H9 (cell line): ENCODE results near the gene POMGNT1. TPM values are rescaled to one million over a fixed set of nuclear protein-coding genes. Genes with fewer than 3 reads are reported as not detected.

Experiments
- DNase-seq: peaks from one replicate; pipeline ENCODE4 v3.0.0-alpha.2; 2017
- H2AFZ ChIP-seq: one replicate; pipeline ENCODE4 v1.6.1; 2013; ENCODE audit warnings: mild to moderate bottlenecking, low read length, control low read depth, moderate library complexity
- H2AK5ac ChIP-seq: 2 replicates; pipeline ENCODE4 v1.6.1; 2013; ENCODE audit warnings: low read length, control low read depth, mixed read lengths; ENCODE audit not compliant: insufficient read length
- H2BK120ac ChIP-seq: one replicate; pipeline ENCODE4 v1.6.1; 2013; ENCODE audit warnings: low read depth, mild to moderate bottlenecking, low read length, control low read depth, inconsistent platforms; ENCODE audit not compliant: poor library complexity, severe bottlenecking
- H2BK12ac ChIP-seq: 2 replicates; pipeline ENCODE4 v1.6.1; 2013; ENCODE audit warnings: low read length, control low read depth, mixed read lengths, low read depth; ENCODE audit not compliant: insufficient read length
- H2BK15ac ChIP-seq: 2 replicates; pipeline ENCODE4 v1.6.1; 2013; ENCODE audit warnings: low read depth, low read length, control low read depth
- H2BK20ac ChIP-seq: one replicate; pipeline ENCODE4 v1.6.1; 2013; ENCODE audit warnings: low read depth, mild to moderate bottlenecking, low read length, control low read depth, inconsistent platforms; ENCODE audit not compliant: poor library complexity, severe bottlenecking
- H2BK5ac ChIP-seq: 2 replicates; pipeline ENCODE4 v1.6.1; 2013; ENCODE audit warnings: low read length, control low read depth, mixed read lengths; ENCODE audit not compliant: insufficient read length
- H3K14ac ChIP-seq: 2 replicates; pipeline ENCODE4 v1.6.1; 2013; ENCODE audit warnings: low read length, control low read depth; ENCODE audit not compliant: insufficient read depth
- H3K18ac ChIP-seq: 2 replicates; pipeline ENCODE4 v1.6.1; 2013; ENCODE audit warnings: low read depth, mild to moderate bottlenecking, mixed read lengths, low read length, control low read depth; ENCODE audit not compliant: insufficient read length
- H3K23ac ChIP-seq: 2 replicates; pipeline ENCODE4 v1.6.1; 2013; ENCODE audit warnings: low read length, control low read depth, mixed read lengths, low read depth; ENCODE audit not compliant: insufficient read length
- H3K23me2 ChIP-seq: 2 replicates; pipeline ENCODE4 v1.6.1; 2013; ENCODE audit warnings: low read depth, mild to moderate bottlenecking, mixed read lengths, low read length, control low read depth; ENCODE audit not compliant: insufficient read length, poor library complexity, severe bottlenecking
- H3K27ac ChIP-seq: 2 replicates; pipeline ENCODE4 v1.5.1; 2013; ENCODE audit warnings: low read length, control low read depth, mixed read lengths, low read depth; ENCODE audit not compliant: insufficient read length
- H3K27me3 ChIP-seq: 2 replicates; pipeline ENCODE4 v1.6.1; 2013; ENCODE audit warnings: low read length, control low read depth, inconsistent platforms; ENCODE audit not compliant: insufficient read depth
- H3K4ac ChIP-seq: 2 replicates; pipeline ENCODE4 v1.6.1; 2013; ENCODE audit warnings: low read depth, mild to moderate bottlenecking, control low read depth, inconsistent platforms, low read length, moderate library complexity
- H3K4me1 ChIP-seq: 2 replicates; pipeline ENCODE4 v1.6.1; 2013; ENCODE audit warnings: low read length, control low read depth, inconsistent platforms; ENCODE audit not compliant: insufficient read depth
- H3K4me2 ChIP-seq: 2 replicates; pipeline ENCODE4 v1.6.1; 2013; ENCODE audit warnings: low read length, control low read depth, mixed read lengths; ENCODE audit not compliant: insufficient read length, insufficient read depth
- H3K56ac ChIP-seq: 2 replicates; pipeline ENCODE4 v1.6.1; 2013; ENCODE audit warnings: low read depth, mild to moderate bottlenecking, mixed read lengths, low read length, control low read depth; ENCODE audit not compliant: insufficient read length
- H3K79me1 ChIP-seq: 2 replicates; pipeline ENCODE4 v1.6.1; 2013; ENCODE audit warnings: low read depth, mild to moderate bottlenecking, moderate library complexity, low read length, control low read depth, inconsistent platforms; ENCODE audit not compliant: insufficient read depth, poor library complexity, severe bottlenecking
- H3K79me2 ChIP-seq: 2 replicates; pipeline ENCODE4 v1.6.1; 2013; ENCODE audit warnings: low read length, control low read depth, inconsistent platforms; ENCODE audit not compliant: insufficient read depth
- H3K9ac ChIP-seq: 2 replicates; pipeline ENCODE4 v1.6.1; 2013; ENCODE audit warnings: low read length, control low read depth, mixed read lengths; ENCODE audit not compliant: insufficient read length; ENCODE audit errors: extremely low read depth
- H3K9me3 ChIP-seq: one replicate; pipeline ENCODE4 v1.6.1; 2013; ENCODE audit warnings: low read depth, low read length, inconsistent platforms; ENCODE audit not compliant: control insufficient read depth
- H3T11ph ChIP-seq: one replicate; pipeline ENCODE4 v1.6.1; 2013; ENCODE audit warnings: mild to moderate bottlenecking, low read length, control low read depth, inconsistent platforms
- H4K20me1 ChIP-seq: one replicate; pipeline ENCODE4 v1.6.1; 2013; ENCODE audit not compliant: control insufficient read depth, insufficient read length, insufficient read depth
- H4K5ac ChIP-seq: 2 replicates; pipeline ENCODE4 v1.6.1; 2013; ENCODE audit warnings: low read depth, mild to moderate bottlenecking, mixed read lengths, low read length, control low read depth; ENCODE audit not compliant: insufficient read length
- H4K8ac ChIP-seq: replicated peaks from 2 replicates; pipeline ENCODE4 v1.6.1; 2013; ENCODE audit warnings: low read length, control low read depth, mixed read lengths, low read depth; ENCODE audit not compliant: insufficient read length
- H4K91ac ChIP-seq: 2 replicates; pipeline ENCODE4 v1.6.1; 2013; ENCODE audit warnings: low read depth, mild to moderate bottlenecking, moderate library complexity, mixed read lengths, low read length, control low read depth; ENCODE audit not compliant: insufficient read length
- H3K27ac Mint-ChIP-seq, 3 experiments: 2 replicates in 2 of 3; 3 replicates in 1 of 3; pipeline ENCODE4 v1.8.0; 2020 to 2021; ENCODE audit warnings: mixed read lengths in 3 of 3, mild to moderate bottlenecking in 1 of 3, moderate library complexity in 1 of 3
- H3K27me3 Mint-ChIP-seq: 2 replicates; pipeline ENCODE4 v1.8.0; 2021; ENCODE audit warnings: low read depth, mild to moderate bottlenecking, moderate library complexity, mixed read lengths
- H3K36me3 Mint-ChIP-seq, 3 experiments: 2 replicates in 2 of 3; 3 replicates in 1 of 3; pipeline ENCODE4 v1.8.0; 2020 to 2021; ENCODE audit warnings: low read depth in 3 of 3, mixed read lengths in 3 of 3; ENCODE audit not compliant: insufficient read depth in 1 of 3
- H3K4me1 Mint-ChIP-seq, 2 experiments: 2 replicates each; pipeline ENCODE4 v1.8.0; 2020; ENCODE audit warnings: mixed read lengths in 2 of 2
- H3K4me3 Mint-ChIP-seq, 2 experiments: 2 replicates in 1 of 2; 3 replicates in 1 of 2; pipeline ENCODE4 v1.8.0; 2020 to 2021; ENCODE audit warnings: mild to moderate bottlenecking in 2 of 2, mixed read lengths in 2 of 2, moderate library complexity in 1 of 2
- H3K9me3 Mint-ChIP-seq, 2 experiments: 2 replicates in 1 of 2; 3 replicates in 1 of 2; pipeline ENCODE4 v1.8.0; 2020; ENCODE audit warnings: mild to moderate bottlenecking in 2 of 2, mixed read lengths in 2 of 2, moderate library complexity in 1 of 2
- WGBS: extraction: QIAGEN DNeasy Blood & Tissue Kit; methylation state at CpG from one replicate; pipeline ENCODE4 v1.1.7; 2013; ENCODE audit warnings: missing lambda C conversion rate, low lambda C conversion rate, mixed read lengths; ENCODE audit not compliant: insufficient read length; ENCODE audit errors: extremely low coverage; 5-methylcytosine and 5-hydroxymethylcytosine counted together
- total RNA-seq: library from RNA; stranded (reverse); gene quantifications from 2 replicates; pipeline ENCODE4 v1.2.1, GENCODE V29; 2021
- TF ChIP-seq, protein P1 (sequence below): fragments of 200-600 bp; sonication (generic); conservative IDR thresholded peaks from 3 replicates; pipeline ENCODE4 v1.8.0; 2021; ENCODE audit warnings: antibody characterized with exemption, mild to moderate bottlenecking

Gene POMGNT1
- total RNA-seq, 1 experiment from 2014 or later, result 62.6 TPM

DNA sequence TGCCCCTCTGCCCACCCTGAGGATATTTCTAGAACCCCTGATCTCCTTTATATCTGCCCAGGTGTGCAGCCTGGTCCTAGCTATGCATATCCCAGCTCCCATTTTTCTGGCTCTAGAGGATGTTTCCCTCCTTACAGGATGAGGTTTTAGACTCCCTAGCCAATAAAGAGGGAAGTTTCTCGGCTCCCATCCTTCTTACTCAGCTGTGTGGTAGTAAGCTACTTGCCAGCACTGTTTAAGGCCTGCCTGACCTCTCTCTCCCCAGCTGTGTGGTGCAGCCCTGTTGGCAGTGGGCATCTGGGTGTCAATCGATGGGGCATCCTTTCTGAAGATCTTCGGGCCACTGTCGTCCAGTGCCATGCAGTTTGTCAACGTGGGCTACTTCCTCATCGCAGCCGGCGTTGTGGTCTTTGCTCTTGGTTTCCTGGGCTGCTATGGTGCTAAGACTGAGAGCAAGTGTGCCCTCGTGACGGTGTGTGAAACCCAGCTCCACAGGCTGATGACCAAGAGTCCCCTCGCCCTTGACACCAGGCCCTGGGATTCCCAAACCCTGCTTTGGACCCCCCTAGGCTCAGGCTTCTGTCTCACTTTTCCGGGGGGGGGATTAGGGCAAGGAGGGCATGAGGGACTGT, 14.2 kb downstream of the POMGNT1 start:
- Histone ChIP-seq H4K5ac (no peak overlapping the region), H3K27me3 (no peaks in the 10 kb centered on the region; the same call in 1 of the 2 replicates), H3K4ac (no peak overlapping the region), H3T11ph (no peak overlapping the region), H4K8ac (no peak overlapping the region), H3K27ac (no peak overlapping the region), H2BK15ac (no peak overlapping the region), H3K4me2 (no peak overlapping the region), H2BK5ac (no peak overlapping the region), H4K91ac (no peak overlapping the region), H3K9ac (no peak overlapping the region), H3K56ac (no peak overlapping the region), H3K23me2 (no peaks in the 10 kb centered on the region), H3K79me1 (no peaks in the 10 kb centered on the region), H3K23ac (no peak overlapping the region), H4K20me1 (no peaks in the 10 kb centered on the region), H3K14ac (no peak overlapping the region), H3K9me3 (no peaks in the 10 kb centered on the region), H3K4me1 (peaks cover 4% of the 10 kb centered on the region; the same call in 1 of the 2 replicates), H2AFZ (no peak overlapping the region), H2BK12ac (no peak overlapping the region), H2BK20ac (no peak overlapping the region), H2AK5ac (no peak overlapping the region), H2BK120ac (no peak overlapping the region), H3K18ac (no peak overlapping the region), H3K79me2 (no peaks in the 10 kb centered on the region)
- Mint-ChIP-seq H3K27me3 (peaks cover 5% of the 10 kb centered on the region), H3K4me1 (peaks cover 7 to 10% of the 10 kb centered on the region in 2 experiments; a peak in 3 of 4 replicates), H3K9me3 (no peaks in the 10 kb centered on the region; a peak in 1 of 5 replicates), H3K27ac (no peak overlapping the region; a peak in 1 of 7 replicates), H3K4me3 (no peak overlapping the region), H3K36me3 (peaks cover 6 to 16% (median 11%) of the 10 kb centered on the region in 3 experiments; a peak in 6 of 7 replicates)
- no CpG with 5 or more reads among the region's 12 CpGs for WGBS
- no peak for DNase-seq
- TF ChIP-seq, protein P1, sequence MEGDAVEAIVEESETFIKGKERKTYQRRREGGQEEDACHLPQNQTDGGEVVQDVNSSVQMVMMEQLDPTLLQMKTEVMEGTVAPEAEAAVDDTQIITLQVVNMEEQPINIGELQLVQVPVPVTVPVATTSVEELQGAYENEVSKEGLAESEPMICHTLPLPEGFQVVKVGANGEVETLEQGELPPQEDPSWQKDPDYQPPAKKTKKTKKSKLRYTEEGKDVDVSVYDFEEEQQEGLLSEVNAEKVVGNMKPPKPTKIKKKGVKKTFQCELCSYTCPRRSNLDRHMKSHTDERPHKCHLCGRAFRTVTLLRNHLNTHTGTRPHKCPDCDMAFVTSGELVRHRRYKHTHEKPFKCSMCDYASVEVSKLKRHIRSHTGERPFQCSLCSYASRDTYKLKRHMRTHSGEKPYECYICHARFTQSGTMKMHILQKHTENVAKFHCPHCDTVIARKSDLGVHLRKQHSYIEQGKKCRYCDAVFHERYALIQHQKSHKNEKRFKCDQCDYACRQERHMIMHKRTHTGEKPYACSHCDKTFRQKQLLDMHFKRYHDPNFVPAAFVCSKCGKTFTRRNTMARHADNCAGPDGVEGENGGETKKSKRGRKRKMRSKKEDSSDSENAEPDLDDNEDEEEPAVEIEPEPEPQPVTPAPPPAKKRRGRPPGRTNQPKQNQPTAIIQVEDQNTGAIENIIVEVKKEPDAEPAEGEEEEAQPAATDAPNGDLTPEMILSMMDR, result no peak
